Embryonic facial prominence (tissue), 1 donor: Measurements from ENCODE around the gene HEATR5B.
A peak's percentile ranks its signal among the peaks of the same experiment; 100 is the strongest.
"Not testable (repeated sequence)": the region's sequence is repeated elsewhere in the genome, so short reads cannot be mapped to it uniquely, and the experiment has no call there.

Experiments used
- DNase-seq: peaks from one replicate; pipeline ENCODE4 v3.0.0-alpha.2; 2016; ENCODE audit errors: extremely low spot score

Gene HEATR5B

DNA sequence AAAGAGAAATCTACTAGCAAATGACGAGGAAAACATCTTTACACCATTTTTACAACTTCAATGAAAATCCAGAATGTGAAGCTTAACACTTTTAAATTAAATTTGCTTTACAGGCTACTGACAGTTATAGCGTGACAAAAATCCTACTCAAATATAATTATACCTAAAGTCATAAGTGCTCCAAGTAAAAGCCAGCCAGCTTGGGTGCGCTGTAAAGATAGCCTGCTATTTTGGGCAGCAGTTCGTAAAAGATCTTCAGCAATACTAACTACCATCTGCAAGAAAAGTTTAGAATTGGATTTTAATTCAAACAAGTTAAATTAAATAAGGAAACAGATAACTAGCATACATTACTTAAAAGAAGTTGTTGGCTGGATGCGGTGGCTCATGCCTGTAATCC is 22.4 kb downstream of the HEATR5B start:
- no peak for DNase-seq

GRCh38 chr2:37061013-37061711 is 23.0 kb downstream of the HEATR5B start:
- DNase-seq, result no peak

DNA sequence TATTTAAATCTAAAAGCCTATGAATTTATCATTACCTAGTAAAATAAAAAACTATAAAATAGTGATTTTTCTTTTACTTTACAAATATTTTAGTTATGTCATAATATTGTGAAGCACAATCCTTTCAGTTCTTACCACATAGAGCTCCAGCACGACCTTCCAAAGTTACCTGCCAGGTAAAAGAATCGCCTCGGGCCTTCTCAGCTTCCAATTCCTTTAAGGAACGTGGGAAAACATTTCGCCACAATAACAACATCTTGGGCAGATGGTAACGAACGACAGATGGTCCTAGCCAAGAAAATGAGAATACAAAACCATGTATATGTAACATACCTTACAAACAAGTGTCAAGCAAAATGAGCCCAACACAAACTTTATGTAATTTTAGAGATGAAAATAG is 23.7 kb downstream of the HEATR5B start:
- DNase-seq, result no peak

- DNase-seq, result no peak
Measured at GRCh38 chr2:37059841-37060240, 24.3 kb downstream of the HEATR5B start.

GRCh38 chr2:37052600-37053332 is 31.4 kb downstream of the HEATR5B start:
- DNase-seq, result no peak

DNA sequence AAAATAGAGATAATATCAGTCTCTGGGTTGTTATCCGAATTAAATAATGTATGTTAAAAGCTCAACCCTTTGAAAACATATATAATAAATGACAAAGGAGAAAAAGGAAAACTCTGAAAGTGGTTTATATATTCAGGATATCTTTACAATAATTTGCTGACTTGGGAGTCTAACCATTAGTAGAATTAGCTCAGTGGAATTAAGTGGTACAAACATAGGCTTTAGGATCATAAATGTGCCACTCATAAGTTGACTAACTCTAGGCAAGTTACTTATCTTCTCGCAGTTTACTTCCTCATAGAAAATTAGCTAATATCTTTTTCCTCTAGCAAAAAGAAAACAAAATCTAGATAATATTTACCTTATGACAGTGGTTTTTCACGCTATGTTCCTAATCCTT is 44.6 kb downstream of the HEATR5B start:
- DNase-seq, result no peak

DNA sequence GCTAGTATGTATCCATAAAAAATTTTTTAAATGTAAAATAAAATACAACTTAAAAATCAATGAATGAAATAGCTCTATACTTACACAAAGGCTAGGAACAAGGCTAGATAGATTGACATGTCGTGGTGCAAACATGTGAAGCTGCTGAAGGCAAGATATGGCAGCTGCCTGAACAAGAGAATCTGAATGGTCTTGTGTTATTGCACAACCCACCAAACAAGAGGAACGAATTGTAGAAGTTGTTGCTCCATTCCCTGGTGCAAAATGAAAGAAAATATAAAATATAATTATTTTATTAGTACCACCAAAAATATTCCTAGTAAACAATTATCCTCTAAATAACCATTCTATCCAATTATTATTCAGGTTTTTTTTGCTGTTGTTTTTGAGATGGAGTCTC is 46.4 kb downstream of the HEATR5B start:
- no peak for DNase-seq

GRCh38 chr2:37029758-37030157 is 54.4 kb downstream of the HEATR5B start:
- no peak for DNase-seq

GRCh38 chr2:37026050-37026449 is 58.1 kb downstream of the HEATR5B start:
- DNase-seq, result no peak

DNA sequence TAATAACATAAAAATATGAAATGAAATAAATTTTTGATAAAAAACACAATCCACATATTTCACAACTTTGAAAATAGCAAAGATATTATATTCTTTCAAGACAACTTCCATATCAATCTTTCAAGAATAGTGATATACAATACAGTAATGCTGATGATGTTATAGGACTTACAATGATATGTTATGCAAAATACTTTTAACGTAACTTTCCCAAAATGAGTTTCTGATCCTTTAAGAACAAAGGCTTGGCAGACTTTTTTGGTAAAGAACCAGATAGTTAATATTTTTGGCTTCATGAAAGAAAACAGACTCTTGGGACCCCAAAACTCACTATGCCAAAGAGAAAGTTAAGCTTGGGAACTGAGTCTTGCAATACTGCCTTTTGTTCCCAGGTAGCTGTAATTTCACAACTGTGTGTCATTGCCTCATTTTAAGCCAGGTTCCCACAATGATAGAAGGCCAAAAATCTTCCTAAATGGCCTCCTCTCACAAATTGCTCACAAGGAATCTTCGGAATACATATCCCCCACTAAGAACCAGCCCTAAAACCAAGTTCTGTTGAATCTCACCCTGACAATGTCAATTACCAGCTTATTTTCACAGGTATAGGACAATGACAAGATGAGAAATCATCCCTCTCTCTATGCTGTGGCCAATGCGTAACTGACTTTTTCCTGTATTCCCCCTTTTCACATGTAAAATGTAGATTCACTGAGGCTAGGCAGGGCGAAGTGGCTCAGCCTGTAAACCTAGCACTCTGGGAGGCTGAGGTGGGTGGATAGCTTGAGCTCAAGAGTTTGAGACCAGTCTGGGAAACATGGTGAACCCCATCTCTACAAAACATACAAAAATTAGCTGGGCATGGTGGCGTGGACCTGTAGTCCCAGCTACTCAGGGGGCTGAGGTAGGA is 63.0 kb downstream of the HEATR5B start:
- DNase-seq, result no peak

GRCh38 chr2:37020212-37020886 is 63.8 kb downstream of the HEATR5B start:
- peak; percentile 15 for DNase-seq

DNA sequence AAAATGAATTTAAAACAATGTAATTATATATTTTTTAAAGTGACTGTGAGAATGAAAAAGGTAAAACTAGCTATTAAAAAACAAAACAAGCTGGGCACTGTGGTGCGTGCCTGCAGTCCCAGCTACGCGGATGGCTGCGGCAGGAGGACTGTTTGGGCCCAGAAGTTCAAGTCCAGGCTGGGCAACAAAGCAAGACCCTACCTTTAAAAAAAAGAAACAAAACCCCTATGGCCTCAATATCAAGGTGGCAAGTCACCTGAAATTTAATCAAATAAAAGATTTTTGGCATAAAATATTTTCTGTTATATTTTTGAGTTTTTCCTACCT is 70.9 kb downstream of the HEATR5B start:
- DNase-seq, result no peak

GRCh38 chr2:37011130-37011529 is 73.0 kb downstream of the HEATR5B start:
- no peak for DNase-seq

DNA sequence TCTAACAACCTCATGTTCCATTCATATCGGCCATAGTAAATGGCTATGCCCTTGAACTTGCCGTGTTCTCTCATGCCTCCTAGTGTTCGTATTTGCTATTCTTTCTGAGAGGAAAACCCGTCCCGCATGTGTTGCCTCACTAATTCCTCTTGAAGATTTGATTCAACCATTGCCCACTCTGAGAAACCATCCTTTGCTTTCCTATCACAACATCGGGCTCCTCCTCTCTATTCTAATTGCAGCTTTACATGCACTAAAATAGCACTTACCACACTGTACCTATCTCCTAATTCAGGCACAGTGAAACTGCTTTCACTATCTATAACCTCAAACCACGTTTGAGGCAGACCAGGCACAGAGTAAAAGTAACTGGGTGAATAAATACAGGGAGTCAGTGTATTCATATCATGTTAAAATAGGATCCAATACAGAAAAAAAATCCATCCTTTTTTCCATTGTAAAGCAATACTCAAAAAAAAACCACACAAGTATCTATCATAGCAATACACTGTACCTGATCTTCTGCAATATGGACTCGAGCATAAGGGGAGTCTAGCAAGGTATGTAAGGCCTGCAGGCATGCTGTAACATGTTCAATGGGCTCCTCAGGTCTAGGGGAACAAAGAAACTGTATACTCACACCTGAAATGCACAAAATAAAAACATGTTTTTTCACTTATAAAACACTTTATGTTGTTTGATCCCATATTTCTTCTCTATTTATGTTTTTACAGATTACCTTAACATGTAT is 78.9 kb downstream of the HEATR5B start:
- no peak for DNase-seq

DNA sequence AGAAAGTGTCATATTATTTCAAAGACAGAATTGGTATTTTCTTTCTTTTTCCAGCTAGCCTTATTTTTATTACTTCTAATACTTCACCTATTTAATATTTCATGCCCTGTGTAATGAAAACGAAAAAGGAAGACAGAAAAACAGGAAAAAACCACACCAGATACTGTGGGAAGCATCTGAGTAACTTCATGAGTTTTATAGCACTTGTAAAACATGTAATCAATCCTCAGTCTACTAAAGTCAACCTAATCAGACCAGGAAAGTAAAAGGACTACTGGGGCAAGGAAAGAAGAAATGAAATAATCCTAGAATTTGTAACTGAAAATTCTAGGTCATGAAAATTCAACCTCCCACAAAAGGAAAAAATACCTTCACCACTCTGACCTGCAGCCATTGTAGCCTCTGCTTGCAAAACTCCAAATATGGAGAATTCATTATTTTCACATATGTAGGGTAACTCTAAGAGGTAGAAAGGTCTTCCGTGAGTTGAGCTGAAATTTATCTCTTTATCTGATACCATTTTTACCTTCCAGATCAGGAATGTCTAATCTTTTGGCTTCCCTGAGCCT is 83.1 kb downstream of the HEATR5B start:
- no peak for DNase-seq

GRCh38 chr2:37000318-37000717 is 83.9 kb downstream of the HEATR5B start:
- DNase-seq, result no peak

DNA sequence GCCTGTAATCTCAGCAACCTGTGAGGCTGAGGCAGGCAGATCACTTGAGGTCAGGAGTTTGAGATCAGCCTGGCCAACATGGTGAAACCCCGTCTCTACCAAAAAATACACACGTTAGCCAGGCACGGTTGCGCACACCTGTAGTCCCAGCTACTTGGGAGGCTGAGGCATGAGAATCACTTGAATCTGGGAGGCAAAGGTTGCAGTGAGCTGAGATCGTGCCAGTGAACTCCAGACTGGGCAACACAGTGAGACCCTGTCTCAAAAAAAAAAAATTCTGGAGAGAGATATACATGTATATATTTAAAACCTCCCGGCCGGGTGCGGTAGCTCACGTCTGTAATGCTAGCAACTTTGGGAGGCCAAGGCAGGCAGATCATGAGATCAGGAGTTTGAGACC is 84.8 kb downstream of the HEATR5B start:
- DNase-seq, result not testable (repeated sequence)

DNA sequence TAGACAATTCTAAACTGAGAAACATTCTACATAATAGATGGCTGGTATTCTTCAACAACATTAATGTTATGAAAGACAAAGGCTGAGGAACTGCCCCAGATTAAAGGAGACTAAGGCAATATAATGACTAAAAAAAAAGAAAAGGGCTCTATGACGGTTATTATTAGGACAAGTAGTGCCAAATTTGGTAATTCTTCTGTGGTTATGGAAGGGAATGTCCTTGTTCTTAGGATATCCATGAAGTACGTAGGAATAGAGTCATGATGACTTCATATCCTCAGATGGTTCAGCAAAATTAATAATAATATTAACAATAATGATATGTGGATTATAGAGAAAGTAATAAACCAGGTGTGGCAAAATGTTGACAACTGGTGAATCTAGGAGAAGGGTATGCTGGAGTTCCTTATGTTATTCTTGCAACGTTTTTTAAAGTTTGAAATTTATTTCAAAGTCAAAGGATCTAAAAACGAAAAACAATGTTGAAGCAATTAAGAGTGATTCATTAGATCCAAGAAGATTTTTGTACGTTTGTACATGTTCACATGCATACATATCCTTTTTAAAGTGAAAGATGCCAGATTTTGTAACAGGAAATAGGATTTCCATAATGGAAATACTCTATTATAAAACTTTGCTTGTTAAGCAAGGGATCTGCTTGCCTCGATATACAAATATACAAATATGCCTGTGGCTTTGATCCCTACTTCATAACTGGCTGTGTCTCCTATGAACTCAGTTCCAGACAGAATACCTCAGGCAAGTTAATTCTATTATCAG is 90.1 kb downstream of the HEATR5B start:
- no peak for DNase-seq

DNA sequence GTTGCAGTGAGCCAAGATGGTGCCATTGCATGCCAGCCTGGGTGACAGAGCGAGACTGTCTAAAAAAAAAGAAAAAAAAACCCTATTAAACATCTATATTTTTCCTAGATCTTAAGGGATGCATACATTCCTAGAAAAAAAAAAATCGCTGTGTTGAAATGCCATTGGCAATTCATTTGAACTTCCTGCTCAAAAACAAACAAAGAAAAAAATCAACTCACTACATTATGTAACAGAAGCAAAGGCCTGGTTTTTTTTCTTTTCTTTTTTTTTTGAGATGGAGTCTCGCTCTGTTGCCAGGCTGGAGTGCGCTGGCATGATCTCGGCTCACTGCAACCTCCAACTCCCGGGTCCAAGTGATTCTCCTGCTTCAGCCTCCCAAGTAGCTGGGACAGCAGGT is 96.2 kb downstream of the HEATR5B start:
- DNase-seq, result no peak

DNA sequence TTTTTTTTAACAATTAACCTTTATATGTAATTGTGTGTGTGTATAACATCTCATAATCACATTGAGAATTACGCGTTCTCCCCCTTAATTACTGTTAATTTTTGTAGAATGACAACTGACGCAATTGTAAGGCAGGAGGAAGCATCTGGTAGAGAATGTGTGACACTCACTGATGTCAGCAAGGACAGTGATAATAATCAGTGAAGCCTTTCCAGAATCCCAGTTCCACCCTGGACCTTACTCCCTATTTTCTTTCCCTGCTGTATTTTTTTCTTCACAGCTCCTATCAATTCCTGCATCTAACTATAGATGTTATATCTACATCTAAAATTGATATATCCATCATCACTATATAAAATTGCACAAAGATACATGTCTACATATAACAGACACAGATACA is 101.7 kb downstream of the HEATR5B start:
- DNase-seq, result no peak
